ENCODE data around the gene IL34.

Gene IL34

GRCh38 chr16:70689035-70689969 lies 42.9 kb downstream of the IL34 start:
- DNase-seq (ENCODE audit: low spot score) = no peak

GRCh38 chr16:70689970-70690891 lies 43.9 kb downstream of the IL34 start:
- no peak for DNase-seq (ENCODE audit: low spot score)

- no peak for DNase-seq (ENCODE audit: low spot score)
These were observed 45.1 kb downstream of the IL34 start for GRCh38 chr16:70691223-70692129.

- no peak for DNase-seq (ENCODE audit: low spot score)
These were observed 45.9 kb downstream of the IL34 start for GRCh38 chr16:70692130-70692872.

- DNase-seq (ENCODE audit: low spot score) = no peak
These were observed 46.7 kb downstream of the IL34 start for GRCh38 chr16:70692873-70693671.

GRCh38 chr16:70694088-70694867 lies 47.9 kb downstream of the IL34 start:
- no peak for DNase-seq (ENCODE audit: low spot score)

- DNase-seq (ENCODE audit: low spot score) = no peak
These were observed 48.5 kb downstream of the IL34 start for GRCh38 chr16:70694868-70695218.

- no peak for DNase-seq (ENCODE audit: low spot score)
These were observed 49.1 kb downstream of the IL34 start for GRCh38 chr16:70695331-70696070.

GRCh38 chr16:70696355-70696754 lies 50.0 kb downstream of the IL34 start:
- no peak for DNase-seq (ENCODE audit: low spot score)

GRCh38 chr16:70696952-70697593 lies 50.7 kb downstream of the IL34 start:
- DNase-seq (ENCODE audit: low spot score) = no peak

GRCh38 chr16:70697594-70698170 lies 51.3 kb downstream of the IL34 start:
- DNase-seq (ENCODE audit: low spot score) = no peak

GRCh38 chr16:70698901-70699300 lies 52.5 kb downstream of the IL34 start:
- no peak for DNase-seq (ENCODE audit: low spot score)

- DNase-seq (ENCODE audit: low spot score) = no peak
These were observed 53.3 kb downstream of the IL34 start for GRCh38 chr16:70699696-70700095.

GRCh38 chr16:70700101-70701020 lies 54.0 kb downstream of the IL34 start:
- peak; percentile 57 for DNase-seq (ENCODE audit: low spot score)

GRCh38 chr16:70701036-70701435 lies 54.7 kb downstream of the IL34 start:
- DNase-seq (ENCODE audit: low spot score) = no peak

GRCh38 chr16:70701596-70701995 lies 55.2 kb downstream of the IL34 start:
- no peak for DNase-seq (ENCODE audit: low spot score)

- DNase-seq (ENCODE audit: low spot score) = no peak
These were observed 55.6 kb downstream of the IL34 start for GRCh38 chr16:70701998-70702397.

Data from D341Med (cell line).